NCI-H82 treated with DMSO at 0.1 percent for 48 hours (cell line): Measurements from ENCODE around the gene RIN3.

Source experiments
- DNase-seq: peaks from one replicate; lab custom pipeline; 2025; ENCODE audit not compliant: unreplicated experiment; lab: John Stamatoyannopoulos, UW

The RIN3 gene

DNA sequence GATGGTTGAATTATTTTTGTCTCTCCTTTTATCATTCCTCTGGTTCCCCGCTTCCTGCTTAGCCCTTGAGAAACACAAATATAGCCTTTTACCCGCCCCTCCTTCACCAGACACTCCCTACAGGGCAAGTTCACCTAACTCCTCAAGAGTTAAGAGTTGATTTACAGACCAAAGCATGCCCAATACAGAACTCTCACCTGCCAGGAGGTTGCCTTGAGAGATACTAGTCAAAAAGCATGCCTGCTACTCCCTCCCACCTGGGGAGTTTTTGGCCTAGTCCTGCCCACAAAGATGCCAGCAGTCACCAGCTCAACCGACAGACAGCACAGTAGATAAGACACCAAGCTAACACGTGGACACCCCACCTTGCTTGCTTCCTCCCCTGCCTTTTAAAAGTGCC, 223.6 kb downstream of the RIN3 start:
- no peak for DNase-seq

DNA sequence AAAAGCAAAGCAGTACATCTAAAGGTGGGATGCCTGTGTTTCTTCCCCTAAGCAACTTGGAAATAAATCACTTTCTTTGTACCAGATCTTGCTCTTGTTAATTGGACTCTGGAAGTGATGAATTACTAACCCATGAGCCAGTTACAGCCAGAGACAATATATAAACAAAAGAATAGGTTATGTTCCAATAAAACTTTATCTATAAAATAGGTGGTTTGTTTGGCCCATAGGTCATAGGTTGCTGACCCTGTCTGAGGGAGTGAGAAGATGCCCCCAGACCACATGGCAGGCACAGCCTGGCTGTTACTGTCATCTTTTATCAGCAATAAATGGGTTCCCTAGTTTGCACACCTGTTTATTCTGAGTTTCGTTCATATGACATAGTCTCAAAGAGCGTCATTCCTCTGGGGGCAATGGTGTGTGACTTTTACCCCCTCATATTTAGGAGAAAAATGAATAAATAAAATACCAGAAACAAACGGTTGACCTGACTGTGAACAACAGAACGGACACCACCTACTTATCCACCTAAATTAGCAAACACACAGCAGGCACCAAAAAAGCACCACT, 224.1 kb downstream of the RIN3 start:
- DNase-seq = no peak
